Stimulated activated CD8-positive, alpha-beta memory T cell treated with anti-CD3 and anti-CD28 coated beads, Interleukin-15, amount 100 ng/mL, for 4 hours (primary cell): ENCODE measurements around the gene GRN.
A peak's percentile ranks its signal among the peaks of the same experiment; 100 is the strongest.
"Not testable (repeated sequence)": the region's sequence is repeated elsewhere in the genome, so short reads cannot be mapped to it uniquely, and the experiment has no call there.

ENCODE experiments used
- DNase-seq, 2 donors: peaks; one replicate each; pipeline ENCODE4 v3.0.0-alpha.2; 2020; ENCODE audit warnings: low read depth in 2 of 2

The GRN gene

GRCh38 chr17:44321246-44322120 lies 23.6 kb upstream of the GRN start:
- DNase-seq: no peak

GRCh38 chr17:44322236-44322895 lies 22.7 kb upstream of the GRN start:
- DNase-seq: no peak

GRCh38 chr17:44323359-44324091 lies 21.6 kb upstream of the GRN start:
- DNase-seq: no peak

GRCh38 chr17:44324092-44324570 lies 21.0 kb upstream of the GRN start:
- no peak for DNase-seq

GRCh38 chr17:44324571-44325275 lies 20.4 kb upstream of the GRN start, which contains the start of gene SLC25A39:
TSS of gene SLC25A39 (minus strand) at chr17:44324823. CDS start at chr17:44323562, 1,261 bp downstream.
- DNase-seq: peak; percentile 84 to 91

GRCh38 chr17:44326861-44327444 lies 18.1 kb upstream of the GRN start:
- peak; percentile 87 to 92 for DNase-seq

GRCh38 chr17:44327715-44328449 lies 17.2 kb upstream of the GRN start:
- DNase-seq: no peak

GRCh38 chr17:44329516-44329915 lies 15.6 kb upstream of the GRN start:
- DNase-seq: not testable (repeated sequence)

GRCh38 chr17:44330263-44330662 lies 14.8 kb upstream of the GRN start:
- DNase-seq: not testable (repeated sequence)

GRCh38 chr17:44331249-44331760 lies 13.8 kb upstream of the GRN start:
- DNase-seq: peak in 1 of 2 donors; percentile 56

GRCh38 chr17:44333371-44333770 lies 11.7 kb upstream of the GRN start:
- DNase-seq: no peak

- no peak for DNase-seq
These were observed 10.8 kb upstream of the GRN start for GRCh38 chr17:44334315-44334714.

GRCh38 chr17:44334727-44335126 lies 10.4 kb upstream of the GRN start:
- DNase-seq: no peak

GRCh38 chr17:44335564-44335963 lies 9.5 kb upstream of the GRN start:
- no peak for DNase-seq

GRCh38 chr17:44335968-44336367 lies 9.1 kb upstream of the GRN start:
- no peak for DNase-seq

GRCh38 chr17:44338702-44339101 lies 6.4 kb upstream of the GRN start:
- DNase-seq: no peak

GRCh38 chr17:44340553-44340952 lies 4.5 kb upstream of the GRN start:
- not testable (repeated sequence) for DNase-seq

- no peak for DNase-seq
These were observed 1.4 kb upstream of the GRN start for GRCh38 chr17:44343510-44344209.

GRCh38 chr17:44345454-44346026 lies 438 bp downstream of the GRN start:
- DNase-seq: no peak
